ENCODE data around the gene SLC25A25. TPM values are rescaled to one million over a fixed set of nuclear protein-coding genes. Genes with fewer than 3 reads are reported as not detected.

SLC25A25 gene
- polyA plus RNA-seq, 1 donor, result 19.4 TPM

DNA sequence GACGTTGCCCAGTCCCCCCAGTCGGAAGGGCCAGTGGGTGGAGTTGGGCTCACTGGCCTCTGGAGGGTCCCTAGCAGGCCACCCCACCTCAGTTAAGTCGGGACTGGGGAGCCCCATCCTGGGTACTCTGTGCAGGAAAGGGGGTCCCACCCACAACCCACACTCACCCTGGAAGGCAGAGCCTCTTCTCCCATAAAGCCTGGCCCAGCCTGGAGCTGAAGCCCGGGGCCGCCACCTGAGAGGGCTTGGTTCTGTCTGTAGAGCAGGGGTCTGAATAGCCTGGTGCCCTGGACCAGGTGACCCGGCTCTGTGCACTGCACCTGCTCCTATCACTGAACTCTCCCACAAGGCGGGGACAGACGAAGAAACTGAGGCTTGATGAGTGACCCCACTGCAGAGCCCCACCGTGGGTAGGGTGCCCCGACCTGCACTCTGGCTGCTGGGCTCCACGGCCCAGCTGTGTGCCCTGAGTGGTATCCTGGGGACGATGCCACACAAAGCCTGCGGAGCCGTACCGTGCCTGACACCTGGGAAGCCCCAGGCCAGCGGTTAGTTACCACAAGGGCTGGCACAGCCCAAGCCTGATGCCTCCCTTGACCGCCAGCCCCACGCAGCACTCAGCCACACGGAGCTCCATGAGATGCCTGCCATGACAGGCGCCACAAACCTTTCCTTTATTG is 52.2 kb downstream of the SLC25A25 start:
- Histone ChIP-seq H3K27me3 (ENCODE audit: control insufficient read depth, insufficient read depth, low read length) (no peaks in the 10 kb centered on the region), H3K4me1 (ENCODE audit: control insufficient read depth, insufficient read depth, low read length) (peaks cover 26% of the 10 kb centered on the region), H3K9me3 (ENCODE audit: control insufficient read depth, low read depth, low read length) (peaks cover 3% of the 10 kb centered on the region), H3K36me3 (ENCODE audit: control insufficient read depth, insufficient read depth, low read length) (peaks cover 48% of the 10 kb centered on the region), H3K27ac (ENCODE audit: low read length) (no peak overlapping the region), H3K4me3 (ENCODE audit: low read length) (no peak overlapping the region)
- no peak for DNase-seq
- WGBS (ENCODE audit: insufficient coverage, low lambda C conversion rate), result no CpG with 5 or more reads among the region's 20 CpGs

- no peak overlapping the region for H3K4me3 ChIP-seq (ENCODE audit: low read length)
- H3K36me3 ChIP-seq (ENCODE audit: control insufficient read depth, insufficient read depth, low read length), result peaks cover 53% of the 10 kb centered on the region
- peaks cover 24% of the 10 kb centered on the region for H3K4me1 ChIP-seq (ENCODE audit: control insufficient read depth, insufficient read depth, low read length)
- no peaks in the 10 kb centered on the region for H3K9me3 ChIP-seq (ENCODE audit: control insufficient read depth, low read depth, low read length)
- no peak for DNase-seq
- H3K27me3 ChIP-seq (ENCODE audit: control insufficient read depth, insufficient read depth, low read length), result no peaks in the 10 kb centered on the region
- WGBS (ENCODE audit: insufficient coverage, low lambda C conversion rate), result no CpG with 5 or more reads among the region's 29 CpGs
- H3K27ac ChIP-seq (ENCODE audit: low read length), result no peak overlapping the region
Observed at GRCh38 chr9:128120741-128121465, 52.9 kb downstream of the SLC25A25 start.

DNA sequence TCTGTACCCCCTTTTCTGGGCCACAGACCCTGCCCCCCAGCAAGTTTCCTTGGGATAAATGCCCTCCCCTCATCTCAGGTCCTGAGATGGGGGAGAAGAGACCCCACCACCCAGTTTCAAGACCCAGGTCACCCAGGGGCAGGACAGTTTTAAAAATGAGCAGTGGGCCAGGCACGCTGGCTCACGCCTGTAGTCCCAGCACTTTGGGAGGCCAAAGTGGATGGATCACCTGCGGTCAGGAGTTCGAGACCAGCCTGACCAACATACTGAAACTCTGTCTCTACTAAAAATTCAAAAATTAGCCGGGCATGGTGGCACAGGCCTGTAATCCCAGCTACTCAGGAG is 53.4 kb downstream of the SLC25A25 start:
- Histone ChIP-seq H3K4me3 (ENCODE audit: low read length) (no peak overlapping the region), H3K4me1 (ENCODE audit: control insufficient read depth, insufficient read depth, low read length) (peaks cover 23% of the 10 kb centered on the region), H3K36me3 (ENCODE audit: control insufficient read depth, insufficient read depth, low read length) (peaks cover 55% of the 10 kb centered on the region), H3K9me3 (ENCODE audit: control insufficient read depth, low read depth, low read length) (no peaks in the 10 kb centered on the region), H3K27me3 (ENCODE audit: control insufficient read depth, insufficient read depth, low read length) (no peaks in the 10 kb centered on the region), H3K27ac (ENCODE audit: low read length) (no peak overlapping the region)
- no peak for DNase-seq
- WGBS (ENCODE audit: insufficient coverage, low lambda C conversion rate), result no CpG with 5 or more reads among the region's 5 CpGs

DNA sequence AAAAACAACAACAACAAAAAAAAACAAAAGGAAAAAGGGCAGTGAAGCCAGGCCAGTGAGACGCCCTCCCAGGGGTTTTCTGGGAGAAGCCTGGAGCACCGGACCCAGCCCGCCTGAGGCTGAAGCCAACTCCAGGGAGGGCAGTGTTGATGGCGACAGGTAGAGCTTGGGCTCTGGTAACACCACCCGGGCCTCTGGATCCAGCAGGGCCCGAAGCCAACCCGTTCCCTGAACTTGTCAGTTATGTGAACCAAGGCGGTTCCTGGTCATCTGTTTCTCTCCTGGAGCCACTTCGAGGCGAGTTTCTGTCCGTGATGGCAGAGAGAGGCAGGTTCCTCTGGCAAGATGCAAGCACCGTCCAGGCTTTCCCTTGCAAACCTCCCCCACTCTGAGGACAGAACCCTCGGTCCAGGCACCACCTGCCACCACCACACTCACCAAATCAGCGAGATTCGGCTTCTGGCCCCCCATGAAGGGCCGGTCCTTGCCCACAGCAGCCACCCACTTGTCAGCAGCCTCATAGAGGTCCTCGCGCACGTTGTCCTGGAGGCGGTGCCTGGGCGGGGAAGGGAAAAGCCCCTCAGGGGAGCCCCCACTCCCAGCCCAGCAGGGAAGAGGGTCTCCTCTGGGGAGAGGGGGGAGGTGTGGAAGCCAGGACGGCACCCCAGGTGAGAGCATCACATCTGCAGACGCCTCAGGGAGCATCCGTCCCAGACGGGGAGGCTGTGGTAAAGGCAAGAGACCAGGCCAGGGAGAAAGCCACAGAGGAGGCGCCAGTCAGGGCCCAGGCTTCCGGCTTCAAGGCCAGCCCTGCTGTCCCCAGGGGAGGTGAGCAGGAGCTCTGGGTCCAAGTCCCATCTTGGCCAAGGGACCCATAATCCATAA is 54.1 kb downstream of the SLC25A25 start:
- H3K4me1 ChIP-seq (ENCODE audit: control insufficient read depth, insufficient read depth, low read length), result peaks cover 16% of the 10 kb centered on the region
- no peak for DNase-seq
- no peaks in the 10 kb centered on the region for H3K27me3 ChIP-seq (ENCODE audit: control insufficient read depth, insufficient read depth, low read length)
- no CpG with 5 or more reads among the region's 27 CpGs for WGBS (ENCODE audit: insufficient coverage, low lambda C conversion rate)
- peaks cover 55% of the 10 kb centered on the region for H3K36me3 ChIP-seq (ENCODE audit: control insufficient read depth, insufficient read depth, low read length)
- H3K4me3 ChIP-seq (ENCODE audit: low read length), result no peak overlapping the region
- H3K27ac ChIP-seq (ENCODE audit: low read length), result no peak overlapping the region
- no peaks in the 10 kb centered on the region for H3K9me3 ChIP-seq (ENCODE audit: control insufficient read depth, low read depth, low read length)

DNA sequence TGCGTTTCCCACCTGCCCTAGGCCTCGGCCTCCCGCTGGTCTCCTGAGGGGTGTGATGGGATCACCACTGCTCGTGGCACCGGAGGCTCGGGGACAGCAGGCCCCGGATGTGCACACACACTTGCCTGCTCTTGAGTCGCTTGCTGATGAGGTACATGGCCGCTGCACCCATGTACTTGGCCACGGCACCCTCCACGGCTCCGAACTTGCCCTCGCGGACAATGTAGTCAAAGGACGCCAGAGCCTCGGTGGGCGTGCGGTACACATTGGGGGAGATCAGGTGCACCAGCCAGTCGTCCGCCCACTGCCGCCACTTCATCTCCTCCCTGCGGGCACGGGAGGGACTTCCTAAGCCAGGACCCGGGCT is 54.8 kb downstream of the SLC25A25 start:
- H3K36me3 ChIP-seq (ENCODE audit: control insufficient read depth, insufficient read depth, low read length), result peaks cover 55% of the 10 kb centered on the region

GRCh38 chr9:128123451-128124080 is 55.5 kb downstream of the SLC25A25 start:
- H3K9me3 ChIP-seq (ENCODE audit: control insufficient read depth, low read depth, low read length), result peaks cover 1% of the 10 kb centered on the region
- H3K27ac ChIP-seq (ENCODE audit: low read length), result no peak overlapping the region
- no peak for DNase-seq
- H3K4me1 ChIP-seq (ENCODE audit: control insufficient read depth, insufficient read depth, low read length), result peaks cover 8% of the 10 kb centered on the region
- no CpG with 5 or more reads among the region's 21 CpGs for WGBS (ENCODE audit: insufficient coverage, low lambda C conversion rate)
- no peak overlapping the region for H3K4me3 ChIP-seq (ENCODE audit: low read length)
- no peaks in the 10 kb centered on the region for H3K27me3 ChIP-seq (ENCODE audit: control insufficient read depth, insufficient read depth, low read length)
- peaks cover 55% of the 10 kb centered on the region for H3K36me3 ChIP-seq (ENCODE audit: control insufficient read depth, insufficient read depth, low read length)

More for the DNA sequence above, 54.8 kb downstream of the SLC25A25 start:
- Histone ChIP-seq H3K9me3 (ENCODE audit: control insufficient read depth, low read depth, low read length) (no peaks in the 10 kb centered on the region), H3K27ac (ENCODE audit: low read length) (no peak overlapping the region), H3K27me3 (ENCODE audit: control insufficient read depth, insufficient read depth, low read length) (no peaks in the 10 kb centered on the region), H3K4me3 (ENCODE audit: low read length) (no peak overlapping the region), H3K4me1 (ENCODE audit: control insufficient read depth, insufficient read depth, low read length) (peaks cover 11% of the 10 kb centered on the region)
- no peak for DNase-seq
- no CpG with 5 or more reads among the region's 24 CpGs for WGBS (ENCODE audit: insufficient coverage, low lambda C conversion rate)

GRCh38 chr9:128124451-128124850 is 56.4 kb downstream of the SLC25A25 start:
- H3K27me3 ChIP-seq (ENCODE audit: control insufficient read depth, insufficient read depth, low read length), result no peaks in the 10 kb centered on the region

GRCh38 chr9:128124873-128125579 is 57.0 kb downstream of the SLC25A25 start:
- H3K36me3 ChIP-seq (ENCODE audit: control insufficient read depth, insufficient read depth, low read length), result peaks cover 54% of the 10 kb centered on the region
- peaks cover 16% of the 10 kb centered on the region for H3K4me1 ChIP-seq (ENCODE audit: control insufficient read depth, insufficient read depth, low read length)
- peak; percentile 54 to 63 for DNase-seq
- H3K27ac ChIP-seq (ENCODE audit: low read length), result no peak overlapping the region
- peaks cover 11% of the 10 kb centered on the region for H3K9me3 ChIP-seq (ENCODE audit: control insufficient read depth, low read depth, low read length)
- no peaks in the 10 kb centered on the region for H3K27me3 ChIP-seq (ENCODE audit: control insufficient read depth, insufficient read depth, low read length)
- WGBS (ENCODE audit: insufficient coverage, low lambda C conversion rate), result 72% methylated on average over 2 of the region's 16 CpGs
- no peak overlapping the region for H3K4me3 ChIP-seq (ENCODE audit: low read length)

More at GRCh38 chr9:128124451-128124850, 56.4 kb downstream of the SLC25A25 start:
- DNase-seq, result no peak
- peaks cover 55% of the 10 kb centered on the region for H3K36me3 ChIP-seq (ENCODE audit: control insufficient read depth, insufficient read depth, low read length)
- no peak overlapping the region for H3K4me3 ChIP-seq (ENCODE audit: low read length)
- H3K9me3 ChIP-seq (ENCODE audit: control insufficient read depth, low read depth, low read length), result peaks cover 10% of the 10 kb centered on the region
- WGBS (ENCODE audit: insufficient coverage, low lambda C conversion rate), result no CpG with 5 or more reads among the region's 8 CpGs
- H3K4me1 ChIP-seq (ENCODE audit: control insufficient read depth, insufficient read depth, low read length), result peaks cover 16% of the 10 kb centered on the region
- H3K27ac ChIP-seq (ENCODE audit: low read length), result no peak overlapping the region

DNA sequence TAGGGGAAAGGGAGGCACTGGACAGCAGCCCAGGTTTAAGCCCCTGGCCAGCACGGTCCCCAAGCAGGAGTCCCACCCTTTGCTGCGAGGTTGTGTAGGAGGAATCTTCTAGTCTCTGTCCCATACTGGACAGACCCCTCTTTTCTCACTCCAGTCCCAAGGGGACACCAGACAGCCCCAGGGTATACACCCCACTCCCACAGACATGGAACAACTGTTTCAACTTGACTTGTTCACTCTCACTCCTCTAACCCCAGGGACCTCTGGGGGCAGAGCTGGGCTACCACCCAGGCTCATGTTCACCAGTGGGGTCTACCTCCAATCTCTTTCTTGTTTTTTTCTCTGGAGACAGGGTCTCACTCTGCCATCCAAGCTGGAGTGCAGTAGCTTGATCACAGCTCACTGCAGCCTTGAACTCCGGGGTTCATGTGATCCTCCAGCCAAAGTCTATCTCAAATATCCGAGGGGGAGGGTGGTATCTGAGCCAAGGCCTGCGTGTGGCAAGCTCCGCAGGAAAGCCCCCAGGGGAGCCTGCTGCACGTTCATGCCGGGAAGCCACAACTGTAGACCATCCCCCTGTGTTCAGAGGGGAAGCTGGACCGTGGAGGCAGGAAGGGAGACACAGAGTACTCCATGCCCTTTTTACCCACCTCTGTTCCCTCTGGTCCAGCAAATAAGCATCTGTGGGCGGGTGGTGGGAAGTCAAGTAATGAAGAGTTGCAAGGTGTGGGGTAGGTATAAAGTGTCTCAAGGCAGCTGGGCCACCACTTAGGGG is 57.7 kb downstream of the SLC25A25 start:
- Histone ChIP-seq H3K27me3 (ENCODE audit: control insufficient read depth, insufficient read depth, low read length) (no peaks in the 10 kb centered on the region), H3K4me3 (ENCODE audit: low read length) (peak overlapping the region; percentile 1), H3K36me3 (ENCODE audit: control insufficient read depth, insufficient read depth, low read length) (peaks cover 48% of the 10 kb centered on the region), H3K4me1 (ENCODE audit: control insufficient read depth, insufficient read depth, low read length) (peaks cover 21% of the 10 kb centered on the region), H3K9me3 (ENCODE audit: control insufficient read depth, low read depth, low read length) (peaks cover 11% of the 10 kb centered on the region), H3K27ac (ENCODE audit: low read length) (no peak overlapping the region)
- peak in 1 of 2 donors; percentile 11 for DNase-seq
- no CpG with 5 or more reads among the region's 10 CpGs for WGBS (ENCODE audit: insufficient coverage, low lambda C conversion rate)

Data from large intestine (tissue), 3 donors.